GM18868 (cell line): ENCODE results near the gene CCDC192.

Experiments
- ATAC-seq: cut with Tn5 transposase; IDR thresholded peaks from one replicate; pipeline ENCODE4 v1.9.1; 2021; ENCODE audit warnings: mild to moderate bottlenecking, moderate library complexity; ENCODE audit not compliant: unreplicated experiment

Gene CCDC192

DNA sequence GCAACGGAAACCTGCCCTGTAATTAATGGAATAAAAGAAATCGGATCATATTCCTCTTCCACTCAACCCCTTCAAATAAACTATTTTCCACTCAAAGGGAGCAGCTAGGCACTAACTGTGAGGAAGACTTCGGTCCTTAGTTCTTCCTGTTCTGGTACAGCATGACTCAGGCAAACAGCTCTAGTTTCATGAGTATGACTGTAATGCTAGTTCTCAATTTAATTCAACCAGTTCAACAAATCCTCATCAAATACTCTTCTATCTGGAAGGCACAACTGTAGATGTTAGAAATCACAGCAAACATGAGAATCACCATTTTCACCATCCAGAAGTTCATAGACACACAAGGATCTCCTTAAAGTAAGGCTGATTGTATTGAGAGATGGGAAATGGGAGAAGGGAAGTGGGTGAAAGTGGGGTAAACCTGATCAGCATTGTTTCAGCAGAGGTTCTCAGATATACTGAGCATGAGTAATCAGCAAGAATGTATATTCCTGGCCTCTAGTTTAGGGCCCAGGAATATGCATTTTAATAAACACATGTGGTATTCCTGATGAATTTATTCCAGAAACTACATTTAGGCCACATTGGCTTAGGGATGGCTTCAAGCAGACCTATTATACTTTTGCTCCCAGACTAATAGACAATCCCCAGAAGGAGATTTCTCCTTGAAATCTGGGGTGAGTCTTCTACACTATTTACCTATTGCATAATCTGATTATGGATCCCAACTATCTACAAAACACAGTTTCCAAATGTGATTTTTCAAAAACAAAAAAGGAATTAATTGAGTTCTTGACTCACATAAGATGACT, 239.3 kb downstream of the CCDC192 start:
- peak; percentile 43 for ATAC-seq

GRCh38 chr5:127943061-127943371, 239.8 kb downstream of the CCDC192 start:
- ATAC-seq, result peak; percentile 83

DNA sequence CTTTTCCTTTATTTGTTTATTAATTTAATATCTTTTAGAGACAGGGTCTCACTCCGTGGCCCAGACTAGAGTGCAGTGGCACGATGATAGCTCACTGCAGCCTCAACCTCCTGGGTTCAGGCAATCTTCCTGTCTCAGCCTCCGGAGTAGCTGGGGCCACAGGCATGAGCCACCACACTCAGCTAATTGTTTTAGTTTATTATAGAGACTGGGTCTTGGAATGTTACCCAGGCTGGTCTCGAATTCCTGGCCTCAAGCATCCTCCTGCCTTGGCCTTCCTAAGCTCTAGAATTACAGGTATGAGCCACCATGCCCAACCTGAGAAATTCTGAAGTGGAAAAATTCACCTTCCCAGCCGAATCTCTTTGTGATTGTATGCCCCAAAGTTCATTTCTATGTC, 240.9 kb downstream of the CCDC192 start:
- ATAC-seq, result no peak

DNA sequence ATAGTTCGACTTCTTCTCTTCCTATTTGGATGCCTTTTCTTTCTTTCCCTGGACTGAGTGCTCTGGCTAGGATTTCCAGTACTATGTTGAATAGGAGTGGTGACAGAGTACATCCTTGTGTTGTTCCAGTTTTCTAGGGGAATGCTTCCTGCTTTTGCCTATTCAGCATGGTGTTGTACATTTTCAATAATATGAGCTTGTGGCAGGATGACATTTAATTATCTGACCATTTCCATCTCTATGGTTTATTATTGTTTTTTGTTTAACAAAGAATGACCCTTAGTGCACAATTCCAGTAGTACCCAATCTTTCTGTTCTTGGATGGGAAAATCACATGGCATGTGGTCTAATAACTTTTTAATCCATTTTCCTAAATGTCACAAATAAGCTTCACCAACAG, 244.8 kb downstream of the CCDC192 start:
- no peak for ATAC-seq

- ATAC-seq, result no peak
Measured at GRCh38 chr5:127950707-127951391, 247.7 kb downstream of the CCDC192 start.

DNA sequence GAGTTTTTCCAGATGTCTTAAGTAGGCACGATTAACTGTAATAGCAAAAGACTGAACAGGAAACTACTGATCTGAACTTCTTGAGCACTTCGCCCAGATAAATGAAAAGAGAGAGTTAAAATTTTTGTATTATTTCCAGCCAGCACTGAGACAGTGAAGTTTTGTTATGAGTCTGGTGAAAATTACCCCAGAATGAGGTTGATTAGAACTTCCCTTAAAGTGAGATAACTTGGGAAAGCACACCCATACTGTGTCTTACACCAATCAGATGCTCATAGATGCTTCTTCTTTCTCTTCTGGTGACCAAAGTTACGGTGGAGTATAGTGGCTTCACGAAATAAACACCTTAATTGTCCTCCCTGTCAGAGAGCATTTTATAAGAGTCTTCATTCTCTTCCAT, 248.6 kb downstream of the CCDC192 start:
- ATAC-seq, result peak; percentile 80

DNA sequence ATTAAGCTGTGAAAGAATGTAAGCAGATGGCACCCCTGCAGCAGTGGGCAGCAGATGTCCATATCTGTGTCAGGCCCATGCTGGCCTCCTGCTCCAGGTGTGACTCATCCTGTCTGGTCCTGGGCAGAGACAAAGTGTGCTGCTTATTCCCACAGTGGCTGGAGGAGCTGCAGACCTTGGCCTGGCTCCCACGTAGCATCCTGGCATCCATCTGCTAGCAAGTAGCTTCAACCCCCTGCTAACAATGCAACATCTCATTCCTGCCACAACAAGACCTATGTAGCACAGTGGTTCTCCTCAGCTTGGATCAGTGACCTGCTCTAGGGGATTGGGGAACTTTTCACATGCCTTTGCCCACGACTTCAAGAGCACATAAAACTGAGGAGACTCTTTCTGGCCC, 254.0 kb downstream of the CCDC192 start:
- ATAC-seq, result no peak

GRCh38 chr5:127957701-127958239, 254.6 kb downstream of the CCDC192 start:
- ATAC-seq, result no peak

DNA sequence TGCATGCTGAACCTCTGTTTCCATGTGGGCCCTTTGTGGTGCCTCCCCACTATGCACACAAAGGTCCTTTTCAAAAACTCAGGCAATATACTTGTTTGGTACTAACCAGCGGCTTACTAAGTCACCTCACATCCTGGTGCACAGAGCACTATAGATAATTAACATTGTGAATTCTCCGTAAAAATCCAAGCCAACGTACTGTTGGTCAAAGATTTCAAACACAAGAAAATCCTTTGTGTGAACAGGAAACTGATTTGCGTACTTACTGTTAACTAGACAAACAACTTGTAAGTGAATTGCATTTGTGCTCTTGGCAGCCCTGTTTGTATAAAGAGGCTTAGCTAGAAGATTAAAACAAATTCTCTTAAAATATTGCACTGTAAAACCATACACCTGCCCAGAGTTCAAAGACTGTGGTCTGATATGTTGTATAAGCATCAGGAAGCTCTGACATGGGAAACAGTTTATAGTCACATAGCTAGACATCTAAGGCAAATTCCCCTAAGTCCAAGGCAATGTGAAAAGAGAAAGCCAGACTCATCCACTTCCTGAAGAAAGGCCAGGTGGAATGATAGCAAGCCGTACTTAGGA, 255.3 kb downstream of the CCDC192 start:
- ATAC-seq, result no peak

GRCh38 chr5:127959152-127959764, 256.1 kb downstream of the CCDC192 start:
- no peak for ATAC-seq

DNA sequence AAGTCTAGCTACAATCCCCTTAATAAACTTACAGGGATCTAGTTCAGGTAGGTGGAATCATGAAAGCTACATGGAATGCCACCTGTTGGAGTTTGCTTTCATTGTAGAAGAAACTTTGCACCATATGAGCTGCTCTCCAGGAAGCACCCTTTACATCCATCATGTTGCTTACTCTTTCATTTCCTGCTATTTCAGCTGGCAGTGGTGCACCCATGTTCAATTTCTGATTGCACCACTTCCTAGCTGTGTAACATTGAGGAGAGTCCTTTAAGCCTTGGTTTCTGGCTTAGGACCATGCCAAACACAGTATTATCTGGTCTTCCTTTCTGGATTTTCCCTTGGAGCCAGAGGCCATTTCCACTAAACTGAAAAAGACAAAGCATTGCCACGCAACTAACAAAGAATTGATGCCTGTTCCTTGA, 257.1 kb downstream of the CCDC192 start:
- no peak for ATAC-seq

DNA sequence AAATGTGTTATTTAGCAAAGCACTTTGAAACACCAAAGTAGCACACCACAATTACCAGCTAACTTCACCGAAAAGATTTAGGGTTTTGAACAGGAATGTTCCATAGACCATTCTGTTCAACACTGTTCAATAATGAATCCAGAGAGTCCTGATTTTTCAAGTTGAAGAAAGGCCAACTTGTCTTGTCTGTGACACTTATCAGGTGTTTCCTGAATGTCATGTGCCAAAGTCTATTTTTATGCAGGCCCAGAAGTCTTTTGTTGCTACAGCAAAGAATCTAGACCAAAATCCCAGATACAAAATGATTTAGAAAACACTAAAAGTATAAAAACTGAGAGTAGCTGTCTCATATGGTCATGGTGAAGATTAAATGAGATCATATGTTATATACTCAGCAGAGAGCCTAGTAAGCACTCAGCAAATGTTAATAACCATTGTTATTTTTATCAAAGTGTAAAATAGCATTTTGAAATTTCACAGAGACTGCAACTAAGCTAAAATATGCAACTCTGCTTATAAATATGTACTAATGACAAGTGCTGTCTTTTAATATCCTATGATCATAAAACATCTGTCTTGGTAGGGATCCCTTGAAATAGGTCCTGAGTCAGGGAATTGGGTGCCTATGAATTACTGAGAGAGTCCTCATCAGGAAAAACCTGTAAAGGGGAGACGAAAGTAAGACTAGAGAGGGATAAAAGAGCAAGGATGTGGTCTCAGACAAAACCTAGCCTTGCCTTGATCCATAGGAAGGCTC, 258.0 kb downstream of the CCDC192 start:
- ATAC-seq, result no peak

DNA sequence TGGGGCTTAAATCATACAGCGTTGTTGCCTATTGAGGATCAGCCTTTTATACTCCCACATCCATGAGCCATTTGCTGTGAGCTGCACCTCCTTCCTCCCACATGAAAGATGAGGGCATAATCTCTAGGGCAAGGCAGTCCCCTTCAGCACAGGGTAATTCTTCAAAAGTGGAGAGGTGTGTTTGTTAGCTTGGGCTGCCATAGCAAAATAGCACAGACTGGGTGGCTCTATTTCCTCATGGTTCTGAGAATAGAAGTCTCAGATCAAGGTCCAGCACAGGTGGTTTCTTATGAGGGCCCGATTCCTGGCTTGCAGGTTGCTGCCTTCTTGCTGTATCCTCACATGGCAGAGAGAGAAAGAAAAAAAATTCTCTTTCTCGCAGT, 258.6 kb downstream of the CCDC192 start:
- ATAC-seq, result no peak

DNA sequence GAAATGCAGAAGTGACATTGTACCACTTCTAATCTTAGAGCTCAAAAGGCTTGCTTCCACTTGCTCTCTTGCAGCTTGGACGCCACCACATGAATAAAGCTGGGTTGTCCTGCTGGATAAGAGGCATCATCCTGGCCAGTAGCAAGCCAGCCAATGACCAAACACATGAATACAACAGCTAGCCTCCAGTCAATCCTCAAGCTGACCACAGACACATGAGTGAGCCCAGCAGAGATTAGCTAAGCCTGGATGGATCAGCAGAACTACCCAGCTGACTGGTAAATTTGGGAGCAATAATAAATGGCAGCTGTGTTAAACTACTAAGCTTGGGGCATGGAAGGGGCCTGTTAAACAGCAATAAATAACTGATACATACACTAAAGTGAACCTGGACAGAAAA, 259.3 kb downstream of the CCDC192 start:
- ATAC-seq, result no peak

GRCh38 chr5:127963233-127963632, 260.0 kb downstream of the CCDC192 start:
- no peak for ATAC-seq

- no peak for ATAC-seq
Measured at GRCh38 chr5:127963931-127964330, 260.7 kb downstream of the CCDC192 start.

- ATAC-seq, result no peak
Measured at GRCh38 chr5:127967323-127967982, 264.3 kb downstream of the CCDC192 start.

DNA sequence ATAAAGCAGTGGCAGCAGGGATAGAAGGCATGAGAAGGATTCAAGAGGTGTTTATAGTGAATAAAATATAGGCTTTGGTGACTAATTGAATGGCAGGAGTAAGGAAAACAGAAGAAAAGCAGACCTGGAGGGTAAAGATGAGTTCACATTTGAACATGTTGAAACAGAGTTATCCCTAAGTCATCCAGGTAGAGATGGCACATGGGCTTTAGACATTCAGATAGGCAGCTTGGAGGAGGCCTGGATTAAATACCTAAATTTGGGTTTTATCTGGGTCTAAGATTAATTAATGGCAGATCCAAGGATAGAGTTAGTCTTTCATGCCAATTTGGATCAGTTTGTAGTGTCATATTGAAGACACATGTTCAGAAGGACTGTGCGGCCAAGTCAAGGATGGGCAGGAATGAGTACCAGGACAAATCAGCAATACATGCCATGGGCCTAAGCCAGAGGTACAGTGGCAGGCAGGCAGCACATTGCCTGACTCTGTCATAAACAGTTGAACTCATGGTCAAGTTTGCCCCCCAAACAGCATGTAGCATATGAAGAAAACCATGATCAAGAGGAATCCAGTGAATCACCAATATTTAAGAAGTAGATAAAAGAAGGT, 264.9 kb downstream of the CCDC192 start:
- no peak for ATAC-seq

- no peak for ATAC-seq
Measured at GRCh38 chr5:127969002-127969401, 265.8 kb downstream of the CCDC192 start.

DNA sequence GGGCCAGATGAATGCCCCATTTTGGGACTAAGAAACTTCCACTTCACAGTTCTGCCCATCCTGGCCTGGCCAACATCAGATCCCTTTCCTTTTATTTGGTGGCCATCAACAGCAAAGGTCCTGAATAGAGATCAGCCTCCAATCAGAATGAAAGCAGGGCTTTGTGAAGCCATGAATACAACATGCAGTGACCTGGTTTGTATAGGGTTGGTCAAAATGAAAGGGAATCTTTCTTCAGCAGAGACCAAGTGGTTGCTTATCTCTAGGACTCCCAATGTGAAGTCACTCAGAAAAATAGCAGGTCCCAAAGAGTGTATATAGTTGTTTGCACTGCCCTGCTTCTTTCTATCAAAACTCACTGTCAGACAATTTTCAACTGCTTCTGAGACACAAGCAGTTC, 266.5 kb downstream of the CCDC192 start:
- ATAC-seq, result no peak
